IMR-90 (cell line): ENCODE data around the gene ANKRD2. TPM values are rescaled to one million over a fixed set of nuclear protein-coding genes. Genes with fewer than 3 reads are reported as not detected.

ENCODE experiments used
- ATAC-seq: fragments of 200-7000 bp; cut with Tn5 transposase; 2 replicates; pipeline ENCODE4 v1.9.1; 2020; ENCODE audit warnings: low read depth, mild to moderate bottlenecking, moderate library complexity
- BruUV-seq: library from RNA; stranded (reverse); fragments of 400-500 nt; replicated peaks from 2 replicates; lab custom pipeline; 2021; lab: Mats Ljungman, UMichigan
- CTCF ChIA-PET: fragments of 300-600 bp; formaldehyde crosslinking; extraction: SDS; loops from one replicate; lab custom pipeline; 2021; ENCODE audit warnings: antibody characterized with exemption; lab: Yijun Ruan, JAX
- POLR2A ChIA-PET: fragments of 300-600 bp; sonication (Branson Sonifier 250); formaldehyde crosslinking; loops from one replicate; lab custom pipeline; 2022; ENCODE audit warnings: antibody characterized with exemption; ENCODE audit not compliant: unreplicated experiment; lab: Charles Lee
- DNase-seq: peaks from one replicate; pipeline ENCODE4 v3.0.0; 2013
- H2AFZ ChIP-seq: replicated peaks from 2 replicates; pipeline ENCODE3; 2013; ENCODE audit warnings: low read length, mild to moderate bottlenecking; ENCODE audit not compliant: poor library complexity
- H2AK5ac ChIP-seq: 2 replicates; pipeline ENCODE4 v1.6.1; 2013; ENCODE audit warnings: low read depth, low read length, inconsistent platforms
- H2AK9ac ChIP-seq: replicated peaks from 2 replicates; pipeline ENCODE3; 2013; ENCODE audit warnings: mild to moderate bottlenecking, low read depth, low read length, moderate library complexity; ENCODE audit not compliant: poor library complexity
- H2BK120ac ChIP-seq: 2 replicates; pipeline ENCODE4 v1.6.1; 2013; ENCODE audit warnings: low read depth, low read length, inconsistent platforms
- H2BK15ac ChIP-seq: 3 replicates; pipeline ENCODE4 v1.6.1; 2013; ENCODE audit warnings: low read depth, low read length, inconsistent platforms
- H2BK20ac ChIP-seq: 2 replicates; pipeline ENCODE4 v1.6.1; 2013; ENCODE audit warnings: low read depth, mild to moderate bottlenecking, inconsistent platforms, low read length, moderate library complexity
- H2BK5ac ChIP-seq: 2 replicates; pipeline ENCODE4 v1.6.1; 2013; ENCODE audit warnings: mild to moderate bottlenecking, low read depth, low read length, inconsistent platforms; ENCODE audit not compliant: poor library complexity, severe bottlenecking
- H3K14ac ChIP-seq: replicated peaks from 2 replicates; pipeline ENCODE4 v1.6.1; 2013; ENCODE audit warnings: low read depth, low read length, inconsistent platforms
- H3K18ac ChIP-seq: 2 replicates; pipeline ENCODE4 v1.6.1; 2013; ENCODE audit warnings: low read depth, low read length, control low read depth
- H3K23ac ChIP-seq: 2 replicates; pipeline ENCODE4 v1.6.1; 2013; ENCODE audit warnings: low read depth, low read length, inconsistent platforms
- H3K27ac ChIP-seq: 2 replicates; pipeline ENCODE4 v1.5.1; 2013; ENCODE audit warnings: mild to moderate bottlenecking, control low read depth, low read length; ENCODE audit not compliant: insufficient read depth
- H3K27me3 ChIP-seq: 2 replicates; pipeline ENCODE4 v1.6.1; 2013; ENCODE audit warnings: low read length; ENCODE audit not compliant: control insufficient read depth, insufficient read depth
- H3K36me3 ChIP-seq: 2 replicates; pipeline ENCODE4 v1.6.1; 2013; ENCODE audit warnings: low read length, mixed read lengths; ENCODE audit not compliant: control insufficient read depth, insufficient read depth
- H3K4ac ChIP-seq: 2 replicates; pipeline ENCODE4 v1.6.1; 2013; ENCODE audit warnings: low read depth, low read length, inconsistent platforms
- H3K4me1 ChIP-seq: 2 replicates; pipeline ENCODE4 v1.6.1; 2013; ENCODE audit warnings: low read length, mixed read lengths; ENCODE audit not compliant: control insufficient read depth, insufficient read depth
- H3K4me2 ChIP-seq: 2 replicates; pipeline ENCODE4 v1.6.1; 2013; ENCODE audit warnings: low read depth, mild to moderate bottlenecking, control low read depth, low read length, moderate library complexity
- H3K4me3 ChIP-seq: 2 replicates; pipeline ENCODE4 v1.5.1; 2013; ENCODE audit warnings: low read depth, mild to moderate bottlenecking, control low read depth, low read length, moderate library complexity; ENCODE audit not compliant: insufficient read depth
- H3K56ac ChIP-seq: 2 replicates; pipeline ENCODE4 v1.6.1; 2013; ENCODE audit warnings: low read length, inconsistent platforms; ENCODE audit not compliant: insufficient read depth; ENCODE audit errors: extremely low read depth
- H3K79me1 ChIP-seq, 2 experiments: 2 replicates each; pipeline ENCODE4 v1.6.1; 2013; ENCODE audit warnings: low read length in 2 of 2, inconsistent platforms in 1 of 2, low read depth in 1 of 2
- H3K9ac ChIP-seq: 2 replicates; pipeline ENCODE4 v1.6.1; 2013; ENCODE audit warnings: low read depth, low read length, control low read depth
- H3K9me1 ChIP-seq: 2 replicates; pipeline ENCODE4 v1.6.1; 2013; ENCODE audit warnings: low read length, inconsistent platforms; ENCODE audit not compliant: insufficient read depth
- H3K9me3 ChIP-seq: 2 replicates; pipeline ENCODE4 v1.6.1; 2013; ENCODE audit warnings: low read length; ENCODE audit not compliant: control insufficient read depth, insufficient read depth
- H4K20me1 ChIP-seq: 2 replicates; pipeline ENCODE4 v1.6.1; 2013; ENCODE audit warnings: low read length, inconsistent platforms; ENCODE audit not compliant: insufficient read depth
- H4K5ac ChIP-seq: 2 replicates; pipeline ENCODE4 v1.6.1; 2013; ENCODE audit warnings: mild to moderate bottlenecking, low read depth, low read length, control low read depth
- H4K8ac ChIP-seq, 2 experiments: 2 replicates each; pipeline ENCODE4 v1.6.1; 2013; ENCODE audit warnings: low read depth in 2 of 2, low read length in 2 of 2, control low read depth in 1 of 2, inconsistent platforms in 1 of 2
- H4K91ac ChIP-seq: 2 replicates; pipeline ENCODE4 v1.6.1; 2013; ENCODE audit warnings: low read depth, low read length, inconsistent platforms; ENCODE audit not compliant: insufficient read depth
- NFE2L2 ChIP-seq: fragments of 150-350 bp; IDR thresholded peaks from 2 replicates; pipeline ENCODE4 v1.6.1; 2016; ENCODE audit warnings: low read depth, mild to moderate bottlenecking, low read length
- RAD21 ChIP-seq: IDR thresholded peaks from 2 replicates; pipeline ENCODE4 v1.6.1; 2012; ENCODE audit warnings: low read length, improper control_type of control experiment
- RFX5 ChIP-seq: IDR thresholded peaks from 2 replicates; pipeline ENCODE4 v1.8.0; 2012; ENCODE audit warnings: low read depth, mild to moderate bottlenecking, low read length, moderate library complexity
- SMC3 ChIP-seq: fragments of 150-350 bp; IDR thresholded peaks from 2 replicates; pipeline ENCODE4 v1.6.1; 2016; ENCODE audit warnings: low read depth, mild to moderate bottlenecking, antibody characterized with exemption, low read length, moderate library complexity
- WGBS, 2 experiments: methylation state at CpG; one replicate each; pipeline versions ENCODE4 v1.1.5 to v1.1.7; 2013; ENCODE audit warnings: missing lambda C conversion rate in 2 of 2; ENCODE audit not compliant: insufficient read length in 1 of 2; ENCODE audit errors: extremely low coverage in 2 of 2; 5-methylcytosine and 5-hydroxymethylcytosine counted together
- dilution Hi-C: fragments of 300-500 bp; cut with HindIII; formaldehyde crosslinking; loops from one replicate; pipeline ENCODE4 v1.14.3; 2018; ENCODE audit warnings: low sequenced_read_pairs; ENCODE audit not compliant: unreplicated experiment
- in situ Hi-C: fragments of 300-500 bp; cut with MboI; formaldehyde crosslinking; loops from 3 replicates; pipeline ENCODE4 v1.14.3; 2019; ENCODE audit warnings: low sequenced_read_pairs, inconsistent platforms, mixed read lengths
- intact Hi-C: fragments of 100-400 bp; cut with micrococcal nuclease; formaldehyde crosslinking; loops from 2 replicates; pipeline ENCODE4 v1.10.0; 2022
- polyA plus RNA-seq, 3 experiments: library from polyadenylated mRNA; depleted of rRNA; stranded (reverse); fragments of >200 nt; gene quantifications; 2 replicates each; pipeline ENCODE4 v1.2.3, GENCODE V29; 2012; ENCODE audit warnings: low replicate concordance in 1 of 3
- total RNA-seq: library from RNA; depleted of rRNA; stranded (reverse); fragments of >200 nt; gene quantifications from 2 replicates; pipeline ENCODE4 v1.2.3, GENCODE V29; 2012
- TF ChIP-seq, protein P1 (sequence below): fragments of 150-350 bp; IDR thresholded peaks from 2 replicates; pipeline ENCODE4 v1.6.1; 2016; ENCODE audit warnings: low read depth, mild to moderate bottlenecking, low read length, moderate library complexity, borderline replicate concordance
- TF ChIP-seq, protein P2 (sequence below): fragments of 150-350 bp; IDR thresholded peaks from 2 replicates; pipeline ENCODE4 v1.6.1; 2017; ENCODE audit warnings: mild to moderate bottlenecking, antibody characterized with exemption, low read length, low read depth

ANKRD2 gene
- total and polyA plus RNA-seq, 2 of the 4 experiments (the other 2 are of a cell fraction): 0.36 to 0.65 TPM

DNA sequence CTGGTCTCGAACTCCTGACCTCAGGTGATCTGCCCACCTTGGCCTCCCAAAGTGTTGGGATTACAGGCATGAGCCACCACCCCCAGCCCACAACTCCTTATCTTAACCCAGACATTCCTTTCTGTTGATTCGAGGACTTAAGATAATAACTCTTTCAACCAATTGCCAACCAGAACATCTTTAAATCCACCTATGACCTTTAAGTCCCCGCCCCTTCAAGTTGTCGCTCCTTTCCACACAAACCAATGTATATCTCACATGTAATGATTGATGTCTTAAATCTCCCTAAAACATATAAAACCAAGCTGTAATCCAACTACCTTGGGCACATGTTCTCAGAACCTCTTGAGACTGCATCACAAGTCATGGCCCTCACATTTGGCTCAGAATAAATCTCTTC is 7.8 kb upstream of the ANKRD2 start:
- no peak overlapping the region for H3K4me3 ChIP-seq
- no peak overlapping the region for H3K56ac ChIP-seq
- BruUV-seq: no TSS peak
- no peak overlapping the region for H2BK5ac ChIP-seq
- H3K27me3 ChIP-seq: no peaks in the 10 kb centered on the region
- ChIA-PET POLR2A (no interaction called here), CTCF (no interaction called here)
- ATAC-seq (no peak), DNase-seq (peak; percentile 24)
- no peak overlapping the region for H3K4ac ChIP-seq
- H2AK9ac ChIP-seq: no peak overlapping the region
- H3K9ac ChIP-seq: no peak overlapping the region
- H3K27ac ChIP-seq: no peak overlapping the region
- no peaks in the 10 kb centered on the region for H3K9me3 ChIP-seq
- no peak overlapping the region for H2BK15ac ChIP-seq
- H4K91ac ChIP-seq: no peak overlapping the region
- WGBS, 2 experiments: 33% methylated on average over 1 of the region's 4 CpGs; no CpG with 5 or more reads in 1 of the 2 experiments
- no peak overlapping the region for H4K8ac ChIP-seq
- no peak overlapping the region for H3K23ac ChIP-seq
- no peak overlapping the region for H2BK120ac ChIP-seq
- H3K9me1 ChIP-seq: no peaks in the 10 kb centered on the region
- H2BK20ac ChIP-seq: no peak overlapping the region
- peaks cover 12% of the 10 kb centered on the region for H3K36me3 ChIP-seq
- no peak overlapping the region for H3K18ac ChIP-seq
- intact Hi-C loops (no loop called here), dilution Hi-C loops (no loop called here), in situ Hi-C loops (no loop called here)
- peaks cover 11 to 18% of the 10 kb centered on the region in 2 experiments; a peak in 2 of 4 replicates for H3K79me1 ChIP-seq
- no peaks in the 10 kb centered on the region for H3K4me1 ChIP-seq
- no peaks in the 10 kb centered on the region for H4K20me1 ChIP-seq
- H3K4me2 ChIP-seq: no peak overlapping the region
- TF ChIP-seq SMC3: no peak
- no peak for TF ChIP-seq RFX5
- TF ChIP-seq, protein P1, sequence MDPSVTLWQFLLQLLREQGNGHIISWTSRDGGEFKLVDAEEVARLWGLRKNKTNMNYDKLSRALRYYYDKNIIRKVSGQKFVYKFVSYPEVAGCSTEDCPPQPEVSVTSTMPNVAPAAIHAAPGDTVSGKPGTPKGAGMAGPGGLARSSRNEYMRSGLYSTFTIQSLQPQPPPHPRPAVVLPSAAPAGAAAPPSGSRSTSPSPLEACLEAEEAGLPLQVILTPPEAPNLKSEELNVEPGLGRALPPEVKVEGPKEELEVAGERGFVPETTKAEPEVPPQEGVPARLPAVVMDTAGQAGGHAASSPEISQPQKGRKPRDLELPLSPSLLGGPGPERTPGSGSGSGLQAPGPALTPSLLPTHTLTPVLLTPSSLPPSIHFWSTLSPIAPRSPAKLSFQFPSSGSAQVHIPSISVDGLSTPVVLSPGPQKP: no peak
- no peak for TF ChIP-seq RAD21
- TF ChIP-seq NFE2L2: no peak
- TF ChIP-seq, protein P2, sequence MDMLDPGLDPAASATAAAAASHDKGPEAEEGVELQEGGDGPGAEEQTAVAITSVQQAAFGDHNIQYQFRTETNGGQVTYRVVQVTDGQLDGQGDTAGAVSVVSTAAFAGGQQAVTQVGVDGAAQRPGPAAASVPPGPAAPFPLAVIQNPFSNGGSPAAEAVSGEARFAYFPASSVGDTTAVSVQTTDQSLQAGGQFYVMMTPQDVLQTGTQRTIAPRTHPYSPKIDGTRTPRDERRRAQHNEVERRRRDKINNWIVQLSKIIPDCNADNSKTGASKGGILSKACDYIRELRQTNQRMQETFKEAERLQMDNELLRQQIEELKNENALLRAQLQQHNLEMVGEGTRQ: no peak
- H3K14ac ChIP-seq: no peak overlapping the region
- no peak overlapping the region for H2AFZ ChIP-seq
- H2AK5ac ChIP-seq: no peak overlapping the region
- no peak overlapping the region for H4K5ac ChIP-seq
